ENCODE data around the gene NEBL. TPM values are rescaled to one million over a fixed set of nuclear protein-coding genes. Genes with fewer than 3 reads are reported as not detected.

Gene NEBL
- total and polyA plus RNA-seq, 11 donors, result 187 to 855 (median 579) TPM

- Histone ChIP-seq H3K36me3 (peaks cover 0 to 44% (median 0%) of the 10 kb centered on the region in 9 donors), H3K27ac (peak overlapping the region in 8 of 12 donors; percentile 13 to 95 (median 68)), H3K4me1 (peaks cover 0 to 33% (median 1%) of the 10 kb centered on the region in 12 donors), H3K27me3 (no peaks in the 10 kb centered on the region), H3K4me3 (peak overlapping the region in 4 of 12 donors; percentile 36 to 67 (median 50)), H3K9me3 (no peaks in the 10 kb centered on the region)
- ATAC-seq (no peak), DNase-seq (no peak)
- WGBS, 4 donors, result 37 to 47% (median 41%) methylated on average over 7 of the region's 7 CpGs
- no peak for TF ChIP-seq POLR2A (IDR thresholded peaks at IDR 0.05)
- TF ChIP-seq CTCF (IDR thresholded peaks at IDR 0.05), result no peak
- intact Hi-C loops (cut with DNase I), result loop anchor here in 3 of 10 donors (5.0 to 10.0 kb wide), 3 partner anchors 177 to 189 kb away; no protein-coding TSS in a partner anchor
These were observed 9.2 kb downstream of the NEBL start for GRCh38 chr10:20887706-20888555.

- TF ChIP-seq POLR2A (IDR thresholded peaks at IDR 0.05), result no peak
- TF ChIP-seq CTCF (IDR thresholded peaks at IDR 0.05), result no peak
- no peaks in the 10 kb centered on the region for H3K27me3 ChIP-seq
- DNase-seq (no peak), ATAC-seq (peak; percentile 74 to 83 (median 83))
- peaks cover 0 to 63% (median 0%) of the 10 kb centered on the region in 9 donors for H3K36me3 ChIP-seq
- intact Hi-C loops (cut with DNase I), result loop anchor here in 3 of 10 donors (5.0 to 10.0 kb wide), 3 partner anchors 179 to 192 kb away; no protein-coding TSS in a partner anchor
- WGBS, 4 donors, result 22 to 36% (median 30%) methylated on average over 3 of the region's 3 CpGs
- peaks cover 0 to 33% (median 1%) of the 10 kb centered on the region in 12 donors for H3K4me1 ChIP-seq
- H3K27ac ChIP-seq, result peak overlapping the region in 10 of 12 donors; percentile 48 to 76 (median 58)
- H3K4me3 ChIP-seq, result peak overlapping the region in 3 of 12 donors; percentile 2 to 21 (median 8)
- no peaks in the 10 kb centered on the region for H3K9me3 ChIP-seq
These were observed 11.4 kb downstream of the NEBL start for GRCh38 chr10:20885678-20886077.

- H3K4me3 ChIP-seq, result no peak overlapping the region
- WGBS, 4 donors, result 62 to 75% (median 67%) methylated on average over 2 of the region's 2 CpGs
- ATAC-seq, result no peak
- H3K36me3 ChIP-seq, result peaks cover 0 to 82% (median 16%) of the 10 kb centered on the region in 9 donors
- H3K9me3 ChIP-seq, result no peaks in the 10 kb centered on the region
- H3K4me1 ChIP-seq, result peaks cover 0 to 46% (median 6%) of the 10 kb centered on the region in 12 donors
- peak overlapping the region in 2 of 12 donors; percentile 59 to 68 for H3K27ac ChIP-seq
- no peaks in the 10 kb centered on the region for H3K27me3 ChIP-seq
- intact Hi-C loops (cut with DNase I), result loop anchor here in 2 of 10 donors (10.0 kb wide), 2 partner anchors 181 to 191 kb away; no protein-coding TSS in a partner anchor
- no peak for TF ChIP-seq POLR2A (IDR thresholded peaks at IDR 0.05)
- no peak for TF ChIP-seq CTCF (IDR thresholded peaks at IDR 0.05)
- no peak for DNase-seq
These were observed 13.6 kb downstream of the NEBL start for GRCh38 chr10:20883552-20883951.

GRCh38 chr10:20882091-20882490, 15.0 kb downstream of the NEBL start:
- intact Hi-C loops (cut with DNase I), result loop anchor here in 2 of 10 donors (10.0 kb wide), 2 partner anchors 183 to 193 kb away; no protein-coding TSS in a partner anchor
- Histone ChIP-seq H3K27me3 (no peaks in the 10 kb centered on the region), H3K4me1 (peaks cover 0 to 41% (median 6%) of the 10 kb centered on the region in 12 donors), H3K4me3 (no peak overlapping the region), H3K9me3 (no peaks in the 10 kb centered on the region), H3K36me3 (peaks cover 0 to 85% (median 16%) of the 10 kb centered on the region in 9 donors), H3K27ac (peak overlapping the region in 1 of 12 donors; percentile 12)
- DNase-seq, result no peak
- WGBS, 4 donors, result 62 to 95% (median 79%) methylated on average over 2 of the region's 2 CpGs
- TF ChIP-seq POLR2A (IDR thresholded peaks at IDR 0.05) (no peak), CTCF (IDR thresholded peaks at IDR 0.05) (no peak)
- no peak for ATAC-seq
